ENCODE measurements around the gene ADARB1.

Gene ADARB1

GRCh38 chr21:45253633-45254459 lies 179.5 kb downstream of the ADARB1 start:
- DNase-seq (ENCODE audit: low read depth), result no peak

- DNase-seq (ENCODE audit: low read depth), result no peak
Measured at GRCh38 chr21:45254460-45254930, 180.1 kb downstream of the ADARB1 start.

DNA sequence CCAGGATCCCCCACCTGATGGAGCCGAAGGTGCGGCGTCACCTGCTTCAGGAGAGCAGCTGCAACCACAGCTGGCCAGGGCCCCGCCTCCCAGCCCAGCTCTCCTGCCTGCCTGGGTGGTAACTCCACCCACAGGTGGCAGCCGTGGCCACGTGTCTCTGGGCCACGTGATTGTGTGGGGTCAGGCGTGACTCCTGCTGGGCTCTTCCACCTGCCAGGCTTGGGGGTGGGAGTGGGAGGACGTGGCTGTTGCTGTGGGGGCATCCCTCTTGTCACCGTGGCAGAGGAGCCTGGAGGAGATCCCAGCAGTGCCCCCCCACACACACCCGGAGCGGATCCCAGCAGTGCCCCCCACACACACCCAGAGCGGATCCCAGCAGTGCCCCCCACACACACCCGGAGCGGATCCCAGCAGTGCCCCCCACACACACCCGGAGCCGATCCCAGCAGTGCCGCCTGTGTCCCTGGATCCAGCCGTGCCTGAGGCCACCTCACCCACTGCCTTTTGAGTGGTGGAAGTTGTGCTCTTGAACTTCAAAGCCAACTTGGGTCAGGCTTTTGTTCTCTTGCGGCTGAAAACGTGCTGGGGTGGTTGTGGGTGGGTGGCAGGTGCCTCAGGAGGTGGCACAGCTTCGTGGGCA lies 181.1 kb downstream of the ADARB1 start:
- no peak for DNase-seq (ENCODE audit: low read depth)

DNA sequence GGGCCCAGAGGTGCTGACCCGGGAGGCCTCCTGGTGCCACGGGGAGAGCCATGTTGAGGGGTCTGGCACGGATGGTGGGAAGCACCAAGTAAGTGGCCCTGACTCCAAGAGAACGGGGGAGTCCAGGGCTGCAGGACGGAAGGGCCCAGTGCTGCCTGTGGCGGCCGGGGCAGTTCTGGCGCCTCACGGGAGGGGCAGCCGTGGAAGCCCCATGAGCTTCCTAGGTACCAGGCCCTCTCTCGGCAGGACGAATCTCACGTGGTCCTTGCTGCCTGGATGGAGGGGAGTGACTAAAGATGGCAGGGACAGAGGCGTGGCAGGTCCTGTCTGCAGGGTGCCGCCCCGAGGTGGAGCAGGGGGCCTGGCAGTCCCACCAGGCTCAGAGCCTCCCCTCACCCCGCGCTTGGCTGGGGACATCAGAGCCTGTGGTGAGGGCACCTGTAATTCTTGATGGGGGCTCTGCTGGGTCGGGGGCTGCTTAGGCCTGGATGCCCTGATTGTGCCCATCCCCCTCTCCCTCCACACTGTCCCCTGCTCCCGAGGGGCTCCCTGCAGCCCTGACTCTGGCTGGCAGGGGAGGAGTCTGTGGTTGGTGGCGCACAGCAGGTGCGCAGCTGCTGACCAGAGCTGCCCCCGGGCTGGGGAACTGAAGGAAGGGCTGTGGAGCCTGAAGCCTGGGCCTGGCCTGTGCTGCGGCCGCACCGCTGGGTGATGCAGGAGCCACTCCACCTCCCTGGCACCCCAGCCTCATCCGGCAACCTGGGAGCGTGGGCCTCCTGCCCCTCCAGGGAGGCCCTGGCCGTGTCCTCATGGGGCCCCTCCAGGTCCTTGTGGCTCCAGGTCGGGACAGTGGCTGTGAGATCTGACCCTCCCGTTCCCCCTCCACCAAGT lies 181.9 kb downstream of the ADARB1 start:
- no peak for DNase-seq (ENCODE audit: low read depth)

DNA sequence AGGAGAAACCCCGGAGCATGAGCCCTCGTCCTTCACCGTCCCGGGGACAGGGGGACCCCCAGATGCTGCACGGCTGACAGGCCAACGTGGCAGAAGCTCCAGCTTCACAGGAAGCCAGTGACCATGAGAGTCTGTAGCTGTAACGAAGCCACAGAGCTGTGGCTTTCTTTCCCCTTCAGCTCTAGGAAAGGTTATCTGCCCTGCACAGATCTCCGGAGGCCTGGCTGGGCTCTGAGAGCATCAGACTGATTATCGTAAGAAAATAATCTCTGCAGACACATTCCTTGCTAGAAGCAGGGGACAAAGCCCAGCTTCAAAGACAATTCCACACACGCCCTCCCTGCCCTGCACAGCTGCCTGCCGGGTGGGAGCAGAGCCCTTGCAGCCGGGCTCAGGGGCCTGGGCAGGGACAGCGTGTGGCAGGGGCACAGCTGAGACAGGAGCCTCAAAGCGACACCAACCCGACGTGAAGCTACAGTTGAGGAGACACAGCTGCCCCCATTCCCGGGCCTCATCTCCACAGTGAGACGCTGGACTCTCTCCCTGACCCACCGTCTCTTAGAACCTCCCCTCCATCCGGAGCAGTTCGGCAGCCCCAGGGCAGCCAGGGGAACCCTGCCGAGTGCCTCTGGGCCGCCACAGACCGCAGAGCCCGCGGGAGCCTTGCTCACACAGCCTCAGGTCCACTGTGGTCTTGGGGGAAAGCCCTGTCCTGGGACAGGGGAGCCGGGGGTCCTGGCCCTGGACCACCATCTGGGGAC lies 182.7 kb downstream of the ADARB1 start:
- DNase-seq (ENCODE audit: low read depth), result no peak

DNA sequence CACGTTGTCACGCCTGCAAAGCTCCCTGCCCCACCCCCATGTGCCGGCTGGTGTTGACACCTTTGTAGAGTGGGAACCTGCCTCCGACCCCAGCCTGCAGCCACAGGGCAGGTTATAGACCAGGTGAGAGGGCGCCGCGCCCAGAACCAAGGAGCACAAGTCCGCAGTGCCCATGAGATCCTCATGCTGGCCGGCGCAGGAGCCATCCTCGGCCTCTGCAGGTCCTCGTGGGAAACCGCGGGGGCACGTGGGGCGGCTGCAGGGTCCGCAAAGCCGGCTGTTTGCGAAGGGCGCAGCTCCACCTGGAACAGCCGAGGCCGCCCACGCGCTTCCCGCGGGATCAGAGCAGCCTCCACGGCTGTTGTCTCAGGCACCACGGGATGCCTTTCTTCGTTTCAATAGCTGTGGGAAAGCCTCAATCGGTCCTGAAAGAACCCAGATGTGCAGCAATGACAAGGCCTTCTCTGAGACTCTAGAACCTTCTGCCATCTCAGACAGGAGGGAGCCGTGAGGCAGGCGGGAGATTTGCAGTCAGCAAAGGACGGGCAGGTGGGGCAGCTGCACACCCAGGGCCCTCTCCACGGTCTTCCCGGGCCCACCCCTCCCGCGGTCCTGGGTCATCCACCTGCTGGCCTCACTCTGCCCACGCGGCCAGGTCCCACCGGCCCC lies 183.4 kb downstream of the ADARB1 start:
- DNase-seq (ENCODE audit: low read depth), result no peak

- no peak for DNase-seq (ENCODE audit: low read depth)
Measured at GRCh38 chr21:45258466-45258865, 184.1 kb downstream of the ADARB1 start.

- DNase-seq (ENCODE audit: low read depth), result no peak
Measured at GRCh38 chr21:45259206-45259840, 184.9 kb downstream of the ADARB1 start.

DNA sequence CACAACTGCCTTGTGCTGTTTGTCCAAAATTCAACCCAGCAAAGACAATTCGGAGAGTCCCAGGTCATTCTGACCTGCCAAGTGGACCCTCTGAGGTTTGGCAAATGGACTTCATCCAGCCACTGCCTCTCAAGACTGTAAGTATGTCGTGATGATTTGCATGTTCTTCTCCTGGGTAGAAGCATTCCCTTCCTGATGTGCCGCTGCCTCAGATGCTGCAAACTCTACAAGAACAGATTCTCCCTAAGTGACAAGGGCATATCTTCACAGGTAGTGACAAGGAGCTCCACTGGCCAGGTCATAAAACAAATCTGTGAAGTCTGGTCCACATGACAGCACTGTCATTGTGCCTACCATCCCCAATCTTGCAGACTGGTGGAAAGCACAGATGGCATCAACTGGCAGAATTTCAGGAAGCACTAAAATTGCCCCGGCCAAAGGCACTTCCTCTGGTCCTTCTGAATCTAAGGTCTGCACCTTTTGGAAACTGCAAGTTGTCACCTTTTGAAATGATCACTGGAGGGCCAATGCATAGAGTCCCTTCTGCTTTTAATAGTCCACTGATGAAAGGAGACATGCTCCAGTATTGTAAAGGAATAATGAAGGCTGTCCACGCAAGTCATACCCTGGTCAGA lies 185.9 kb downstream of the ADARB1 start:
- DNase-seq (ENCODE audit: low read depth), result no peak

DNA sequence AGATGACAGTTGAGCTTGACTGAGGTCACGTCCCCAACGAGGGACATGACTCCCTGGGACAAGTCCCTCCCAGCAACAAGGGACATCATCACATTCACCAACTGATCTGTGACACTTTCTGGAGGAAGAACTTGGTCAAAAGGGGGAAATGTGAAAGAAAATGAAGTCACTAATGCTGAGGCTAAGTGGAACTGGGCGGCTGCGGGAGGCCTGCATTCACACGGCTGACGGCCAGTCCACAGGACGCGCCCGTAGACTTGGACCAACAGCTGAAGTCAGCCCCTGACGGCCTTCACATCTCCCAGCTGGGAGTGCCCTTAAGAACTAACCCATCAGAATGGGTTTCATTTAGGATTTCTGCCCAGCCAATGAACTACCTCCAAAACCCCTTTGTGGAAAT lies 186.7 kb downstream of the ADARB1 start:
- DNase-seq (ENCODE audit: low read depth), result no peak

DNA sequence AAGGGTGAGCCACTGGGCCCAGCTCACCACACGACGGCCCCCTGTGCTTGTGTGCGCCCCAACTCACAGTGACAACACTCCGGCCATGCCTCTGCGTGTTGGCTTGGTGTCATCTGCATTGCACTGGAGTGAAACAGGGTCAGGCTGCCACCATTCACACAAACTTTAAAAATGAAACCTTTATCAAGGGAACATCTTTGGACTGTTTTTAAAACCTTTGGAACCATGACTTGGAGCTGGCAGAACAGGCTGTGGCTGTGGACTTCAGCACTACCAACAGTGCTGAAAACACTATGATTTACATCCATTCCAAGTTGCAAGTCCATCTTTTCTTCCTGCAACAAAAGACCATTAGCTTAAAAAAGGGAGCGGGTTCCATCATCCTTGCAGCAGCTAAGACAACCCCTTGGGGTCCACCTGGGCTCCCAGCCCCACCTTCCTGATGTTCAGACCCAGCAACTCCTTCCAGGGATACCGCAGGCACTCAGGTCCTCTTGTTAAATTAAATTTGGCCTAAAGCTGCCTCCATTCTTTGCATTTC lies 187.7 kb downstream of the ADARB1 start:
- DNase-seq (ENCODE audit: low read depth), result no peak

GRCh38 chr21:45262616-45263015 lies 188.2 kb downstream of the ADARB1 start:
- no peak for DNase-seq (ENCODE audit: low read depth)

GRCh38 chr21:45263534-45263933 lies 189.2 kb downstream of the ADARB1 start:
- DNase-seq (ENCODE audit: low read depth), result no peak

GRCh38 chr21:45264146-45264911 lies 189.9 kb downstream of the ADARB1 start:
- no peak for DNase-seq (ENCODE audit: low read depth)

DNA sequence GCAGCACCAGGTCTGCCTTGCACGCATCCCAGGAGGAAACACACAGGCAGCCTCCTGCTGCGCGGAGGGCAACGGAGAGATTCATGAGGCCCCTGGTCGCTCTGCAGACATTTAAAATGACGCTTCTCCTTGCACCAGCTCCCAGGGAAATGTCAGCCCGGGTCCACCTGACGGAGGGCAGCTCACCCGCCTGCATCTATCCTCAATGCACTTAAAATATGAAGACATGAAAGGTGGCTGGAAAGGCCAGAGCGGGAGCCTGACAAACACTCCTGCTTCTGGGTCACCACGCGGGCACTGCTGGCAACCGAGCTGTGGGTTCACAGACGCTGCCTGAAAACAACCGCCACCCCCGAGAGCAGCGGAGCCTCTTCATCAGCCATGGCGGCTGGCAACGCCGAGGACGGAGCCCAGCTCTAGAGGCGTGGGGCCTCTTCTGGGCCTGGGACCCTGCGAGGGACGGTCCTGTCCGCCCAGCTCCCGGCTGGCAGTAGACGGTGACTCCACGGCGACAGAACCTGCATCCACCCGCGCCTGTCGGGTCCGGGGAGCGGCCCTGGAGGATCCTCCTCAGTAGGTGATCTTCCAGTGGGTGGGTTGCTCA lies 190.6 kb downstream of the ADARB1 start:
- no peak for DNase-seq (ENCODE audit: low read depth)

DNA sequence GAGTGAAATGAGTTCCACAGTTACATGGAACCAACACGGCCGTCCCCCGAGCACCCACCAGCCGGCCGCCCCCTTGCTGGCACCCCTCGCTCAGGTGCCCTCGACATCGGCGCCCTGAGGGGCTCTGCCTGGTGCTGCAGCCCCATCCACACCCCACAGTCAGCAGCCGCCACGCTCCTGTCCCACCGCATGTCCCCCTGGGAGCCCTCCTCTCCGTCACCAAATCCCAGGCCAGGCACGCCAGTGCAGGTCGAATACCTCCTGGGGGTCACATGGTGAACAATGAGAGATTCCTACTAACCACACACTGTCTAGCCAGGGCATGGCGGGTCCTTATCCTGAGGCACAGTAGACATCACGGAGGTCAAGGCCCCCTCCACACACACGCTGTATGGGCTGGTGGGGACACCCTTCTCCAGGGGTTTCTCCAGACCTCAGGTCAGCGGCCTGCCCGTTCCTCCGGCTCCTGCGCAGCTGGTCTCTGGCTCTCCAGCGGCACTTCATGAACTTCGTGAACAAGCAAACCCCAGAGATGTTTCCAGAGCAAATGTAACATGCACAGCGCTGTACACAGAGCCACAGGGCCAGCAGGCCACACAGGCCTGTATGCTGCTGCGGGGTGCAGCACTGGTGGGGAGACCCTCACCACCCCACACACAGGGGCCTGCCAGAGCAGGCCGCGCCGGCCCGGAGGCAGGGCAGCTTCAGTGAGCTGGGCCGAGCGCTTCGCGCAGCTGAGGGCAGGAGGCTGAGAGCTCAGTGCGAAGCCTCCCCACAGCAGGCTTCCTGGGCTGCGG lies 191.5 kb downstream of the ADARB1 start:
- no peak for DNase-seq (ENCODE audit: low read depth)

DNA sequence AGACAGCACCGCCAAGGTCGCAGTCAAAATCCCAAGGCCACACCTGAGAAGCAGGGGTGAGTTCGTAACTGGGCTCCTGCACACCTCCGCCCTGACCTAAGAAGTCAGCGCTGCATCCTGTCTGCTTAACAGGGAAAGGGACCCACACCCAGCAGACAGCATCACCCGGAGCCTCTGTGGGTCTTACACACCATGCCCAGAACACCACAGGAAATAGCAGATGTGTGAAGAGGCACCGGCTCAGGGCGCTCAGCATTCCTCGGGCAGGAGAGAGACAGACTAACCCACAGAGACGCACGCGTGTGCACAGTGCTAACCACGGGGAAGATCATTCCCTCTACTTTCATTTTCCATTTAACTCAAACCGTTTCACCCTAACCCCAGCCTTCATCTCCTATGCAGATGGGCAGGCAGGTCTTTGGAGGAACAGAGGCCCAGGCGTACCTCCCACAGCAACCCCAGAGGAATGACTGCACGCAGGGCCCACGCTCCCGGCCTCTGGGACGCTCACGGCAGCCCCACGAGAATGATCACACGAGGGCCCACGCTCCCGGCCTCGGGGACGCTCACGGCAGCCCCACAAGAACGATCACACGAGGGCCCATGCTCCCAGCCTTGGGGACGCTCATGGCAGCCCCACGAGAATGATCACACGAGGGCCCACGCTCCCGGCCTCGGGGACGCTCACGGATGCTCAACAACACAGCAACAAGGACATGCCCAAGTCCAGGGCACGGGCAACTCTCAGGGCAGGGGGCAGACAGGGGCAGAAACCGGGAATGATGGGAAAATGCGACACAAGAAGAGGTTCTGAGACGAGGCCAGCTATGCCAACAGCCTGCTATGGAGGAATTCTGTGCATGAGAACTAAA lies 192.4 kb downstream of the ADARB1 start:
- peak; percentile 21 for DNase-seq (ENCODE audit: low read depth)

Measured in iris pigment epithelial cell (primary cell).